Measurements from ENCODE around the gene DOK6. TPM values are rescaled to one million over a fixed set of nuclear protein-coding genes. Genes with fewer than 3 reads are reported as not detected.

DOK6 gene
- total and polyA plus RNA-seq, 2 of the 13 experiments (the other 11 are each of a cell fraction or from before 2014, with no cell fraction given): 17.0 to 17.2 TPM

GRCh38 chr18:69817335-69817940, 416.8 kb downstream of the DOK6 start (continued):
- TF ChIP-seq ZNF558 (CRISPR knock-in tag; IDR thresholded peaks at IDR 0.05; ENCODE audit: borderline replicate concordance): no peak

DNA sequence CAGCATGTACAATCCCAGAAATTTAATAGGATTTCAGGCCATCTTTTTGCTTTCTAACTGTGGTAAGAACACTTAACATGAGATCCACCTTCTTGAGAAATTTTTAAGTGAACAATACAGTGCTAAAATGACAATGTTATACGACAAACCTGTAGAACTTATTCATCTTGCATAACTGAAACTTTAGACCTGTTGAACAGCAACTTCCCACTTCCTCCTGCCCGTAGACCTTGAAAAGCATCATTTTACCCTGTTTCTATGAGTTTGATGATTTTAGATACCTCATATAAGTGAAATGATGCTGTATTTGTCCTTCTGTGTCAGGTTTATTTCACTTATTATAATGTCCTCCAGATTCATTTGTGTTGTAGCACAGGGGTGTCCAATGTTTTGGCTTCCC, 418.8 kb downstream of the DOK6 start:
- ChIA-PET POLR2A (no interaction called here), CTCF (ENCODE audit: low intra/inter-chr PET ratio, low total read pairs) (no interaction called here)
- H2AFZ ChIP-seq (ENCODE audit: low read length): no peak overlapping the region
- intact Hi-C loops (cut with micrococcal nuclease; ENCODE audit: unreplicated experiment): no loop called here
- H3K4me1 ChIP-seq (ENCODE audit: insufficient read depth, low read length): peaks cover 12% of the 10 kb centered on the region; the same call in 1 of the 2 replicates
- 34% methylated on average over 2 of the region's 2 CpGs for WGBS (ENCODE audit: low lambda C conversion rate)
- no peak overlapping the region for H3K27ac ChIP-seq (ENCODE audit: extremely low read length, insufficient read depth, low read length)
- ATAC-seq (no peak), FAIRE-seq (no peak), DNase-seq (ENCODE audit: low spot score) (no peak)
- in situ Hi-C loops (cut with HindIII; ENCODE audit: extremely low pct_ligation_motif_present, low pct_unique_long_range_greater_than_20kb): no loop called here
- H3K9ac ChIP-seq (ENCODE audit: insufficient read depth, low read depth, low read length): no peak overlapping the region
- no peaks in the 10 kb centered on the region for H3K79me2 ChIP-seq (ENCODE audit: insufficient read depth, low read length)
- no peak overlapping the region for H3K4me3 ChIP-seq (replicated peaks in 1 of 3; ENCODE audit: insufficient read depth in 1 of 3, low read depth in 2 of 3, low read length in 3 of 3)
- no peak overlapping the region for H3K4me2 ChIP-seq (ENCODE audit: low read depth, low read length)
- no peaks in the 10 kb centered on the region for H3K9me3 ChIP-seq (ENCODE audit: low read length)
- no peaks in the 10 kb centered on the region for H4K20me1 ChIP-seq (ENCODE audit: insufficient read depth, low read length)
- H3K36me3 ChIP-seq (replicated peaks in 1 of 2; ENCODE audit: control insufficient read depth in 1 of 2, insufficient read depth in 2 of 2, low read length in 2 of 2): no peaks in the 10 kb centered on the region; a peak in 1 of 5 replicates
- no TSS peak for BruUV-seq (replicated peaks)
- H3K27me3 ChIP-seq (ENCODE audit: control insufficient read depth in 1 of 2, insufficient read depth in 2 of 2, low read length in 2 of 2): no peaks in the 10 kb centered on the region
- TF ChIP-seq ZNF136 (CRISPR knock-in tag; IDR thresholded peaks at IDR 0.05; ENCODE audit: low read depth) (no peak), SMC3 (IDR thresholded peaks at IDR 0.05; ENCODE audit: low read length) (no peak), NFIC (IDR thresholded peaks at IDR 0.05; ENCODE audit: low read length) (no peak), ZNF431 (CRISPR knock-in tag; IDR thresholded peaks at IDR 0.05; ENCODE audit: borderline replicate concordance, low read depth) (no peak), RAD51 (IDR thresholded peaks at IDR 0.05; ENCODE audit: borderline replicate concordance) (no peak), AHR (CRISPR knock-in tag; IDR thresholded peaks at IDR 0.05) (no peak), NFYB (CRISPR knock-in tag; IDR thresholded peaks at IDR 0.05) (no peak), ZNF777 (CRISPR knock-in tag; IDR thresholded peaks at IDR 0.05) (no peak), GATAD2A (CRISPR knock-in tag; IDR thresholded peaks at IDR 0.05) (no peak), DMTF1 (CRISPR knock-in tag; IDR thresholded peaks at IDR 0.05) (no peak), ZNF354B (CRISPR knock-in tag; IDR thresholded peaks at IDR 0.05) (no peak), POLR2AphosphoS5 (IDR thresholded peaks at IDR 0.05; ENCODE audit: low read depth, low read length) (no peak), ZNF124 (CRISPR knock-in tag; IDR thresholded peaks at IDR 0.05) (no peak), MAF1 (CRISPR knock-in tag; IDR thresholded peaks at IDR 0.05; ENCODE audit: borderline replicate concordance) (no peak), DDIT3 (CRISPR knock-in tag; IDR thresholded peaks at IDR 0.05) (no peak), FOXA3 (CRISPR knock-in tag; IDR thresholded peaks at IDR 0.05) (no peak)
- TF ChIP-seq, protein P1, sequence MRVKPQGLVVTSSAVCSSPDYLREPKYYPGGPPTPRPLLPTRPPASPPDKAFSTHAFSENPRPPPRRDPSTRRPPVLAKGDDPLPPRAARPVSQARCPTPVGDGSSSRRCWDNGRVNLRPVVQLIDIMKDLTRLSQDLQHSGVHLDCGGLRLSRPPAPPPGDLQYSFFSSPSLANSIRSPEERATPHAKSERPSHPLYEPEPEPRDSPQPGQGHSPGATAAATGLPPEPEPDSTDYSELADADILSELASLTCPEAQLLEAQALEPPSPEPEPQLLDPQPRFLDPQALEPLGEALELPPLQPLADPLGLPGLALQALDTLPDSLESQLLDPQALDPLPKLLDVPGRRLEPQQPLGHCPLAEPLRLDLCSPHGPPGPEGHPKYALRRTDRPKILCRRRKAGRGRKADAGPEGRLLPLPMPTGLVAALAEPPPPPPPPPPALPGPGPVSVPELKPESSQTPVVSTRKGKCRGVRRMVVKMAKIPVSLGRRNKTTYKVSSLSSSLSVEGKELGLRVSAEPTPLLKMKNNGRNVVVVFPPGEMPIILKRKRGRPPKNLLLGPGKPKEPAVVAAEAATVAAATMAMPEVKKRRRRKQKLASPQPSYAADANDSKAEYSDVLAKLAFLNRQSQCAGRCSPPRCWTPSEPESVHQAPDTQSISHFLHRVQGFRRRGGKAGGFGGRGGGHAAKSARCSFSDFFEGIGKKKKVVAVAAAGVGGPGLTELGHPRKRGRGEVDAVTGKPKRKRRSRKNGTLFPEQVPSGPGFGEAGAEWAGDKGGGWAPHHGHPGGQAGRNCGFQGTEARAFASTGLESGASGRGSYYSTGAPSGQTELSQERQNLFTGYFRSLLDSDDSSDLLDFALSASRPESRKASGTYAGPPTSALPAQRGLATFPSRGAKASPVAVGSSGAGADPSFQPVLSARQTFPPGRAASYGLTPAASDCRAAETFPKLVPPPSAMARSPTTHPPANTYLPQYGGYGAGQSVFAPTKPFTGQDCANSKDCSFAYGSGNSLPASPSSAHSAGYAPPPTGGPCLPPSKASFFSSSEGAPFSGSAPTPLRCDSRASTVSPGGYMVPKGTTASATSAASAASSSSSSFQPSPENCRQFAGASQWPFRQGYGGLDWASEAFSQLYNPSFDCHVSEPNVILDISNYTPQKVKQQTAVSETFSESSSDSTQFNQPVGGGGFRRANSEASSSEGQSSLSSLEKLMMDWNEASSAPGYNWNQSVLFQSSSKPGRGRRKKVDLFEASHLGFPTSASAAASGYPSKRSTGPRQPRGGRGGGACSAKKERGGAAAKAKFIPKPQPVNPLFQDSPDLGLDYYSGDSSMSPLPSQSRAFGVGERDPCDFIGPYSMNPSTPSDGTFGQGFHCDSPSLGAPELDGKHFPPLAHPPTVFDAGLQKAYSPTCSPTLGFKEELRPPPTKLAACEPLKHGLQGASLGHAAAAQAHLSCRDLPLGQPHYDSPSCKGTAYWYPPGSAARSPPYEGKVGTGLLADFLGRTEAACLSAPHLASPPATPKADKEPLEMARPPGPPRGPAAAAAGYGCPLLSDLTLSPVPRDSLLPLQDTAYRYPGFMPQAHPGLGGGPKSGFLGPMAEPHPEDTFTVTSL (CRISPR knock-in tag; IDR thresholded peaks at IDR 0.05; ENCODE audit: borderline replicate concordance): no peak
